ENCODE results near the gene SLC35F2.
"Not testable (repeated sequence)": the region's sequence is repeated elsewhere in the genome, so short reads cannot be mapped to it uniquely, and the experiment has no call there.

Gene SLC35F2

DNA sequence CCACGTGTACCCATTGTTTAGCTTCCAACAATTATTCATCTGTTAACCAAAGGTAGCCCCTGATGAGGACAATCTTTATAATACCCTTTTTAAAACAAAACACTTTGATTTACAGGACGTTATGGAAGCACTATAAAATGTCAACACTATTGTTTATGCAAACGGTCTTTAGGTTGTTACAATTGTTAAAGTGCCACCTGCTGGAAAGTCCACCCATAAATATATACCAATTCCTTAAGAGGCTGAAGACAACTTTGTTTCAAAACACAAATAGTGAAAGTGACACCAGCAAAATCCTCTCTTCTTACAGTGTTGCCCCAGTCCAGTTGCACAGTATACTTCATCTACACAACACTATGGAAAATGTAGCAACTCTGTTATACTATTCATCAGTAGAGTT, 77.8 kb downstream of the SLC35F2 start:
- no peak for DNase-seq

DNA sequence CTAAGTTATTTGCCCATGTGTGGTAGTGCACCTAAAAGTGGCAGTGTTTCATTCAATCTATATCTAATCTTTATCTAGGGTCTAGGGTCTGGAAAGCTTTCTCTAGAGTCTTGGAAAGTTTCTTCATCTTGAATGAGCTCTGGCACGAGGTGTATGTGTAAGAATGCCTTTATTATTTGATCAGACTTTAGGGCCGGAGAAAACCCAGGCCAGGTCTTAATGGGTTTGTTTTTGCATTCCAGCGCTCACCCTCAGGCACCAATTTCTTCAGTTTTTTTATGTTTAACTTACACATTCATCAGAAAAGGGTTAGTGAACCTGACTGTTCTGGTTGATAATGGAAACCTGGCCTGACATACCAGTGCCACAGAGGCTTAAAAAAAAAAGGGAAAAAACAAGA, 78.5 kb downstream of the SLC35F2 start:
- no peak for DNase-seq

DNA sequence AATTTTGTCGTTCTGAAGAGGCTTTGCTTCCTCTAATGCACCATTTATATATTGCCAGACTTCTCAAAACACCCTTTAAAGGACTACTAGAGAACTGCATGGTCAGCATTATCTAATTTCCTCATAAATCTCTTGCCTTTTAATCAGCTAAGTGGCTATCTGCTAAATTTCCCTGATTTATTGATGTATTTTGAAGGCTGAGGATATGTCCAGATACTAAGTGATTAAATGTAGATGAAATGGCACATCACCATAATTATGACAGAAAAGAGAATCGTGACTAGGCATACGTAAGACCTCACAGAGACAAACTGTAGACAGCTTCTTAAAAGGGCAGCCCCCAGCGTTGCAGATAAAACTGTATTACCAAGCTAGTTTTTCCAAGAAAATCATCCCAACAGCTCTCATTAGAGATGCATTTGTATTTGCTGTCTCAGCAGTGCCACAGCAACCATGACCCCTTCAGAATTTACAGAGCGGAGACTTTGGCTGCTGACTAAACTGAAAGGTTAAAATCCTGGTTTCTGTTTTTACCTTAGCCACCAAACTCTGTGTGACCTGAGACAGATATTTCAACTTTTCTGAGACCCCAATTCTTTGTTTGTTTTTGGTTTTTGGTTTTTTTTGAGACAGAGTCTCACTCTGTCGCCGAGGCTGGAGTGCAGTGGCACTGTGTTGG, 79.6 kb downstream of the SLC35F2 start:
- DNase-seq = no peak

DNA sequence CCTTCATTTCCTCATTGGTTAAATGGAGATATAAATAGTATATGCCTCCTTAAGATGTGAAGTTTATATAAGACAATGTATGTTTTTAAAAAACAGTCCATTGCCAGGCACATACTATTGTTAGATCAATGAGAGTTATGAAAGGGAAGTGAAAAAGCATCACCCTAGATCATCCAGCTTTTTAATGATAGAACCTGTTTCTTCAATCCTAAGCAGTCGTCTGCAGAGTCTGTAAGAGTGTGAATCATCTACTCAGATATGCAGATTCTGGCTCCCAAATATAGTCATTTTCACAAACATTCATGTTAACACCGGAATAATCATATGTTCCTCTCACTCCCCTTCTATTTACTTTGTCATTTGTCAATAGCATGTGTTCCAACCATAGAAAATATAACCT, 81.5 kb downstream of the SLC35F2 start:
- no peak for DNase-seq

DNA sequence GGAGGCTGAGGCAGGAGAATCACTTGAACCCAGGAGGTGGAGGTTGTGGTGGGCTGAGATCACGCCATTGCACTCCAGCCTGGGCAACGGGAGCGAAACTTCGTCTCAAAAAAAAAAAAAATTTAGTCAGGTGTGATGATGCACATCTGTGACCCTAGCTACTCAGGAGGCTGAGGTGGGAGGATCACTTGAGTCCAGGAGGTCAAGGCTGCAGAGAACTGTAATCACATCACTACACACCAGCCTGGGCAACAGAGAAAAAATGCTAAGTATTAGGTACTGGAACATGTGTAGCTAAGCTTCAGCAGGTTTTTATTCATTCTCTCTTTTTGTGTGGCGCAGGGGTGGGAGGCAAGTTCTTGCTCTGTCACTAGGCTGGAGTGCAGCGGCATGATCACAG, 82.5 kb downstream of the SLC35F2 start:
- DNase-seq = no peak

DNA sequence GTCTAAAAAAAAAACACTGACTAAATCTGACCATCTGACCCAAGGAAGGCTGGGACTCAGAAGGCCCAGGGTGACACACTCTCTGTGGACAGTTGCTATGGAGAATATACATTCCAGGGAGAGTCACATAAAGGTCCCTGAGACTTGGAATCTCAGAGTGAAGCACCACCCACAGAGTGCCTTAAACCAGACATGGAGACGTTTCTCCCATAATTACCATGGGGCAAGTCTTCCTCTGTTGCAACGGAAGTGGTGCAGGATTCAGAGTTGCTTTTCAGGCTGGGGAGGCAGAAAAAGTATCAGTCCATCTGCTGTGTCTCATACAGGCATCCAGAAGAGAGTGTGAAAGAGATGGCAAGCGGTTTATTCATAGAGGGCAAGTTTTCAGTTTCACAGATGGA, 88.0 kb downstream of the SLC35F2 start:
- DNase-seq = no peak

DNA sequence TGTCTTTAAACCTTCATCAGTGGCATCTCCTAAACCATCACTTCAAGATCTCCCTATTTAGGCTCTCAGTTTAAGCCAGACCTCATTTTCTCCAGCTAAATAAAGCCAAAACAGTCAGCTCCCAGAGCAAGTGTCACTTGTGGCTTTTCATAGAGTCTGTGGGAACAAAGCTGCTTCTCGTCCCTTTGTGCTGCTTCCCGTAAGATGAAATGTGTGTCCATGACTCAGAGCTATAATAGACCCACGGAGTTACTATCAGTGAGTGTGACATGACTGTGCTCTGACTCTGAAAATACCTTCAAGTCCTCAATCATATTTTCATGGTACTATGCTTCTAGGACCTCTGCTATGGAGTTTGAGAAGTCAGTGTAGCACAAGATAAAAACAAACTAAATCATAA, 89.4 kb downstream of the SLC35F2 start:
- no peak for DNase-seq

DNA sequence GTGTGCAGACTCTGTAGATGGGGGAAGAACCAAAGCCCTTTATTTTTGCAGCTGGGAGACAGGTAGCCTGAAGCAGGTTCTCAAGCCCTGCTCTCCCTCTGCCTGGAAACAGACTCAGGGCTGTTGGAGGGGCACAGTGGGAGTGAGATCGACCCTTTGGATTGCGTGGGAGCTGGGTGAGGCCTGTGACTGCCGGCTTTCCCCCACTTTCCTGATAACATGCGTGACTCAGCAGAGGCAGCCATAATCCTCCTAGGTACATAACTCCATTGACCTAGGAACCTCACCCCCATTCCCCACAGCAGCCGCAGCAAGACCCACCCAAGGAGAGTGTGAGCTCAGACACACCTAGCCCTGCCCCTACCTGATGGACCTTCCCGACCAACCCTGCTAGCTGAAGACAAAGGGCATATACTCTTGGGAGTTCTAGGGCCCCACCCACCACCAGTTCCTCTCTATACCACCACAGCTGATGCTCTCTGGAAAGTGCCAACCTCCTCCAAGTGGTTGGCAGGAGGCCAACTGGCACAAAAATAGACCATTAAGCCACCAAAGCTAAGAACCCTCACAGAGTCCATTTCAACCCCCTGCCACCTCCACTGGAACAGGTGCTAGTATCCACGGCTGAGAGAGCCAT, 99.8 kb downstream of the SLC35F2 start:
- not testable (repeated sequence) for DNase-seq

DNA sequence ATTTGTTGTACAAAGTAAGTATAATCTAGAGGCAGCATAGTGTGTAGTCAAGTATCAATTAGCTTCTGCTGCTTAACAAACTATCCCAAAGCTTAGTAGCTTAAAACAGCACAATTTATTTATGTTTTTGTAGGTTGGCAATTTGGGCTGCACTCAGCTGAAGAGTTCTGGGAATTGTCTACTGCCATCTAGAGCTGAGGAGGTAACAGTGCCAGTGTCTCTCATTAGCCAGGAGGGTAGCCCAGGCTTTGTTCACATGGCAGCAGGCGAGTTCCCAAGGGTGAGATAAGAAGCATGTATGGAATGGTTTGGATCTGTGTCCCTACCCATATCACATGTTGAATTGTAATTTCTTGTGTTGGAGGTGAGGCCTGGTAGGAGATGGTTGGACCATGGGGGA, 100.9 kb downstream of the SLC35F2 start:
- DNase-seq = no peak

DNA sequence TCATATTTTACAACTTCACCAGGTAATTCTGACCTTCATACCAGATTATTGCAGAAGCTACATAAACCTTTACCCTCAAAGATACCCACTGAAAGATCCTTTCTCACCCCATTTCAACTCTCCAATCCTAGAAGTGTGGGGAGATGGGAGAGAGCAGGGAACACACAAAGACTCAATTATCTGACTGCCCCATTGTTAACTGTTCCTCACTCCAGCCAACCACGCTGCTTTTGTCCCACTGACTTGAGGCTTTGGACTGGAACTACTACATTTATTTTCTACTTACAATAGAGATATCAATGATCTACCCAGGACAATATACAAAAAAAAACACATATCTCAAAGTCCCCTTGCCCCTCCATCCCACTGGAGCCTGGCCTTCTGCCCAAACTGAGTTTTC, 102.0 kb downstream of the SLC35F2 start:
- DNase-seq = no peak

DNA sequence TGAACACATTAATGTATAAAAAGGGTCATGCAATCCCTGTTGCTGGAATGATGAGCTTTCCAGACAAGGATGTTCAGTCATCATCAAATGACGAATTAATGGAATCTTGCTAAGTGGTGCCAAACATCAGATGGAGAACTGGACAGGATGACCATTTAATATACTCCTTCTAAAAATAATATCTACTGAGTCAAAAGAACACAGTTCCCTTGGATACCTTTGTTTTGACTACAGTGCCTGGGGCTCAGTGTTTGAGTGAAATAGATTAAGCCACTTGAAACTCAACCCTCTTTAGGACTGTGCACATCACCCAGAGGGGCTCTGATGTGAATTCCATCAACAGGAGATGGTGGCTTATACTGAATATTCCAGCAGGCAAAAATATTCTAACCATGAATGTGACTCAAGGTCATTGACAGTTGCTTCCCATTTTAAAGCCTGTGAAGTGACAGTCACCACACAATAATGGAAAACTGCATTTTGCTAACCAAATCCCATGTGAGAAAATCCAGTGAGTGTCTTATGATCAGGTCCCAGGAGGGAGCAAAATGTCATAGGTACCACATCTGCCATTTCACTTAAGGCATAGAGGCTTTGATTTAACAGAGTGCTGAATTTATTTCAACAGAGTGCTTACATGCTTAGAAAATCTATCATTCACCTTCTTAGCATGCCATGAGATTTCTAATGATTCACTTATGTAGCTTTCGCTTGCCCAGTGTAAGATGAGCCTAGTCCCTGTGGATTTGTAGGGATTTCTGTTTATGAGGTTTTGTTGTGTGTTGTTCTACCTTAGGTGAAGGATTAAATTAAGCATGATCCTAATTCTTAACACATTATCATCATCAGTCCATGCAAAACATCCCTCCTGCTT, 105.4 kb downstream of the SLC35F2 start:
- no peak for DNase-seq

DNA sequence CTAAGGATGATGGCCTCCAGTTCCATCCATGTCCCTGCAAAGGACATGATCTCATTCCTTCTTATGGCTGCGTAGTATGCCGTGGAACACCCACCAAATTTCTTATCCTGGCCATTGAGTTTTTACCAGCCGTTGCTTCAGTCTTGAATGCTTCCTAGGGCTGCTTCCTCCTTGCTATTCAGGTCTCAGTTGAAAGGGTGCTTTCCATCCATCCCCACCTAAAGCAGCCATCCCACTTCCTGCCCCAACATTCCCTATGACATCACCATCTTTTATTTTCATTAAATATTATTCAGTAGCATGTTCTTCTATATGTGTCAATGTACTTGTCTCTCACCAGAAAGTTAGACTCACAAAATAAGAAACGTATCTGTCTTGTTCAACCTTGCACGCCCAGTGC, 106.1 kb downstream of the SLC35F2 start:
- no peak for DNase-seq

DNA sequence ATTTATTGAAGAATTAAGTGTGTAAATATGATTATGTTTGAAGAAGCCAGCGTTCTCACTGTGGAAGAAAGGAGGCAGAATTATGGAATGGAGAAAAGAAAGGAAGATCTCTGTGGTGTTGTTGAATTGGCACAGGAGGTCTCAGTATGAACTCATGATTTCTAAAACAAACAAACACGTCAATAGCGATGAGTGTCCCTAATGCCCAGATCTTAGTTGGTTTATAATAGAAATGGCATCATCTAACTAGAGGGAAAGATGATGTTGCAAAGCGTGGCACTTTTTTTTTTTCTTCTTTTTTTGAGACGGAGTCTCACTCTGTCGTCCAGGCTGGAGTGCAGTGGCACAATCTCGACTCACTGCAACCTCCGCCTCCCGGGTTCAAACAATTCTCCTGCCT, 107.5 kb downstream of the SLC35F2 start:
- DNase-seq = no peak

DNA sequence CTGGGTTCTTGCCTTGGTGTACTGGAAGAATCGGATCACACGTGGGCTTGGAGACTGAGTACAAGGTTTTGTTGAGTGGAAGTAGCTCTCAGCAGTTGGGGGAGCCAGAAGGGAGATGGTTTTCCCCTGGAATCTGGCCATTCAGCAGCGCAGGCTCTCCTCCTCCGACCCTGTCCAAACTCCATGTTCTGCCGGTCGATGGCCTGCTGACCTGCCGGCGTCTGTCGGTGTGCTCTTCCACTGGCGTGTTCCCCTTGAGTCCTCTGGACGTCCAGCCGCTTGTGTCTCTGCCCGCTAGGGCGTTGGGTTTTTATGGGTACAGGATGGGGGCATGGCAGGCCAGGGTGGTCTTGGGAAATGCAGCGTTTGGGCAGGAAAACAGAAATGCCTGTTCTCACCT, 108.3 kb downstream of the SLC35F2 start:
- DNase-seq = no peak

DNA sequence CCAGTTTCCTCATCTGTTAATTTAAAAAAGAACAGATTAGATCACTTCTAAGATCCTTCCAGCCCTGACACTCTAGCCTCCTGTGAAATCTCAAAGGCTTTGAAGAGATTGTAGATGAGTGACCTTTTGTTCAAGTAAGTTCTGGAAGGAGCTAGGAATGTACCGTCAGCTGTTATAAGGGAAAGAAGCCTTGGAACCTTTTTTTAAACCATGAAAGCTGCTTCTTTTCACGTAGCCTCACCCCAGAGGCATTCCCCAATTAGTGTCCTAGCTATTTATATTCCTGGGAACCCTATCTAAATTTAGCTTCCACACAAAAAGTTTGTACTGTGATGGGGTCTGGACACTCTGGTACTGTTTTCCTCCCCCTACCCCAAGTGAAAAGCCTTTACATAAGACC, 111.0 kb downstream of the SLC35F2 start:
- DNase-seq = no peak

DNA sequence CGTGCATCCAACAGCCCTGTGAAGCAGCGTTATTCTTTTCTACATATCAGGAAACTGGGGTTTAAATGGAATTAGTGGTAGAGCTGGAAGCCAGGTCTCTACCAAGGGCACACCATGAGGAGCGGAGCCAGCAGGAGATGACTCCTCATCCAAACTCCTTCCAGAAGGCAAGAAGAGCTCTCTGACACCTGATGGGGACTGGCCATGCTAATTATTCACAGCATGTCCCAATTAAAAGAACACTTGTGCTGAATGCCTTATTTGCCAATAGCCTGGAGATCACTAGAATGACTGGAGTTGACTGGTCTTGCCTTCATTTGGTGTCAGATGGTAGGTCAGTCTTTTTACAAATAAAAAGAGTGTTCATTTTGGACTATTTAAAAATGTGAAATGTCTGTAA, 113.9 kb downstream of the SLC35F2 start:
- no peak for DNase-seq

DNA sequence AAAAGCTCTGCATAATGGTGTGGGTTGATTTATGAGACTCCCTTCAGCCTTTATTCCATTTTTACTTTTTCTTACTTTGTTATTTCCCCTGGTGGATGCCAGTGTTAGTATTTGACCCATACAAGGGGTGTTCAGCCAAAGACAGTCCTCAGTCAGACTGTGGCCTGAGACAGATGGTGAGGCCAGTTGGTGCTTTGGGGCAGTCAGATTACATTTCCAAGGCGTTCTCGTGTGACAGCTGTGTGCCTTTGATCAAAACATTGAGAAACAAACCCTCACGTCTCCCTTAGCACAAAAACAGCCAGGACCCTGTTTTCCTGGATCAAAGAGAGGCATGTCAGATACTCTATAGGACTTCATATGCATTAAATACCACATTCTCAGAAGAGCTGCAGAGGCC, 115.4 kb downstream of the SLC35F2 start:
- no peak for DNase-seq

DNA sequence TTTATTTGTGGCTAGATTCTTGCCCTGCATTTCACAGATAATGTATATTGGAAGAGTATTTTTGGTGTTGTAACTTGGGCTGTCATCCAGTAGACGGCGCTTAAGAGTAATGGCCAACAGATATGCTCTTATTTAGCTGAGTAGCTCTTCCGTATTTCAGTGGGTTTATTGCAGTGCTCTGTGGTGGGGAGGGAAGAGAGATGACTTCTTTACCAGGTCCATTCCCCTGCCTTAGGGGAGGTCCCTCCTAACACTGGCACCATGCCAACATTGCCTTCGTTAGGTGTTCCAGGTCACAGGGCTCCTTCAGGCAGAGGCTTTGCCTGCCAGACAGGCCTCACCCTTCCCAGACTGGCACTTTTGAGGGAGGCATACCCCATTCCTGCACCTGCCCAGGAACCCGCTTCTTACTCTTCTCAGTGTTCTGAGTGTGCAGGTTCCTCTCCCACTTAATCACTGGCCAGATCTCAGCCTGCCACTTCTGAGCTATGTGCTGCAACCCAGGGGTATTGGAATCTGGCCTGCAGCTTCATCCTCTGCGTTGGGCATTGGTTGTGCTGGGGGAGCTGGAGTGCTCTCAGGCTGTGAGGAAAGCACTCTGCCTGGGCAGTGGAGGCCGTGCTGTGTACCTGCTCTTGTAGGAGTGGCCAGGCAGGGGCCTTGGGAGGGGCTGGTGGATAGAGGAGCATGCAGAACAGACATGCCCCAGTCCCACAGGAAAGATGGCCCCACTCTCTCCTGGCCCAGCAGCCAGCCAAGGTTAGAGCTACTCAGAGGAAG, 117.4 kb downstream of the SLC35F2 start:
- no peak for DNase-seq

Data from T1000 (cell line).